GM12878 (cell line): ENCODE measurements around the gene CASP10. TPM values are rescaled to one million over a fixed set of nuclear protein-coding genes. Genes with fewer than 3 reads are reported as not detected.
A peak's percentile ranks its signal among the peaks of the same experiment; 100 is the strongest.

Source experiments
- ATAC-seq: fragments of 200-7000 bp; cut with Tn5 transposase; 3 replicates; pipeline ENCODE4 v1.9.1; 2020; ENCODE audit warnings: mild to moderate bottlenecking, moderate library complexity
- BruUV-seq: library from RNA; stranded (reverse); fragments of 400-500 nt; replicated peaks from 2 replicates; lab custom pipeline; 2021; lab: Mats Ljungman, UMichigan
- CTCF ChIA-PET: fragments of 300-600 bp; sonication (Branson Sonifier 250); formaldehyde crosslinking; extraction: SDS; loops from one replicate; lab custom pipeline; 2021; ENCODE audit warnings: inconsistent platforms; lab: Yijun Ruan, JAX
- POLR2A ChIA-PET: fragments of 350-600 bp; formaldehyde crosslinking; extraction: SDS; loops from one replicate; lab custom pipeline; 2021; ENCODE audit warnings: inconsistent platforms; lab: Charles Lee
- RAD21 ChIA-PET: fragments of 300-600 bp; sonication (Branson Sonifier 250); formaldehyde crosslinking; loops from one replicate; lab custom pipeline; 2023; ENCODE audit warnings: antibody characterized with exemption; ENCODE audit not compliant: unreplicated experiment; lab: Charles Lee
- SMC1A ChIA-PET: fragments of 300-600 bp; sonication (Branson Sonifier 250); formaldehyde crosslinking; loops from one replicate; lab custom pipeline; 2023; ENCODE audit not compliant: unreplicated experiment, uncharacterized antibody; lab: Charles Lee
- DNase-seq: peaks from one replicate; pipeline ENCODE4 v3.0.0-alpha.2; 2011; ENCODE audit warnings: low read depth, low spot score
- FAIRE-seq: peaks from 3 replicates; lab custom pipeline; 2011; peaks lifted over from hg19 to GRCh38; lab: Jason Lieb, UNC
- H2AFZ ChIP-seq: 2 replicates; pipeline ENCODE4 v1.6.0; 2011; ENCODE audit warnings: low read depth, low read length, control low read depth; ENCODE audit not compliant: control insufficient read depth
- H3K27ac ChIP-seq: 2 replicates; pipeline ENCODE4 v1.5.1; 2011; ENCODE audit warnings: control low read depth; ENCODE audit not compliant: control insufficient read depth, insufficient read depth
- H3K27me3 ChIP-seq, 2 experiments: replicated peaks in 1 of 2; 2 replicates each; pipeline versions ENCODE4 v1.6.0 to v1.6.1; 2011; ENCODE audit warnings: low read length in 1 of 2; ENCODE audit not compliant: control insufficient read depth in 2 of 2, insufficient read depth in 2 of 2
- H3K36me3 ChIP-seq, 2 experiments: 2 replicates each; pipeline ENCODE4 v1.5.1; 2011; ENCODE audit warnings: low read length in 1 of 2; ENCODE audit not compliant: control insufficient read depth in 2 of 2, insufficient read depth in 2 of 2
- H3K4me1 ChIP-seq: 2 replicates; pipeline ENCODE4 v1.6.1; 2011; ENCODE audit warnings: mild to moderate bottlenecking, low read length, moderate library complexity, mixed read lengths; ENCODE audit not compliant: control insufficient read depth, insufficient read depth
- H3K4me2 ChIP-seq: 2 replicates; pipeline ENCODE4 v1.6.0; 2011; ENCODE audit warnings: control low read depth; ENCODE audit not compliant: control insufficient read depth, insufficient read depth
- H3K4me3 ChIP-seq: fragments of 200-600 bp; sonication (generic); 2 replicates; pipeline ENCODE4 v1.5.1; 2016
- H3K79me2 ChIP-seq: 2 replicates; pipeline ENCODE4 v1.6.0; 2011; ENCODE audit warnings: low read length; ENCODE audit not compliant: control insufficient read depth, insufficient read depth
- H3K9ac ChIP-seq: 2 replicates; pipeline ENCODE4 v1.8.0; 2011; ENCODE audit warnings: low read length, control low read depth, mixed read lengths; ENCODE audit not compliant: control insufficient read depth, insufficient read depth
- H3K9me3 ChIP-seq: replicated peaks from 3 replicates; pipeline ENCODE4 v1.5.1; 2011; ENCODE audit warnings: mild to moderate bottlenecking, low read length; ENCODE audit not compliant: control insufficient read depth, insufficient read depth
- H4K20me1 ChIP-seq: 2 replicates; pipeline ENCODE4 v1.6.0; 2011; ENCODE audit not compliant: control insufficient read depth, insufficient read depth
- BCL11A ChIP-seq: IDR thresholded peaks from 2 replicates; pipeline ENCODE4 v1.6.1; 2011; ENCODE audit warnings: low read depth, low read length
- CEBPB ChIP-seq, 2 experiments: fragments of 150-350 bp in 1 of 2; IDR thresholded peaks; 2 replicates each; pipeline ENCODE4 v1.6.1; 2012 to 2014; ENCODE audit warnings: low read depth in 2 of 2, low read length in 2 of 2, borderline replicate concordance in 1 of 2, inconsistent platforms in 1 of 2
- CEBPZ ChIP-seq: fragments of 150-350 bp; IDR thresholded peaks from 2 replicates; pipeline ENCODE4 v1.6.1; 2016; ENCODE audit warnings: low read depth, low read length
- GABPA ChIP-seq: IDR thresholded peaks from 2 replicates; pipeline ENCODE4 v1.6.1; 2014; ENCODE audit warnings: antibody characterized with exemption, low read depth, mild to moderate bottlenecking, inconsistent platforms
- IRF4 ChIP-seq: IDR thresholded peaks from 2 replicates; pipeline ENCODE4 v1.6.1; 2011; ENCODE audit warnings: low read depth, low read length
- MTA2 ChIP-seq: fragments of 450-650 bp; IDR thresholded peaks from 2 replicates; pipeline ENCODE4 v1.6.1; 2016; ENCODE audit warnings: low read depth, mild to moderate bottlenecking, moderate library complexity
- NBN ChIP-seq: fragments of 450-650 bp; IDR thresholded peaks from 2 replicates; pipeline ENCODE4 v1.6.1; 2016
- POLR2A ChIP-seq: IDR thresholded peaks from 2 replicates; pipeline ENCODE4 v1.6.1; 2011; ENCODE audit warnings: low read depth, mild to moderate bottlenecking, low read length
- SMARCA5 ChIP-seq: fragments of 450-650 bp; IDR thresholded peaks from 2 replicates; pipeline ENCODE4 v1.6.1; 2017; ENCODE audit warnings: mild to moderate bottlenecking
- SUZ12 ChIP-seq: fragments of 200-600 bp; sonication (generic); IDR thresholded peaks from one replicate; pipeline ENCODE4 v1.6.1; 2018; ENCODE audit warnings: antibody characterized with exemption, mild to moderate bottlenecking; ENCODE audit not compliant: unreplicated experiment
- TBL1XR1 ChIP-seq: IDR thresholded peaks from 2 replicates; pipeline ENCODE4 v1.6.1; 2012; ENCODE audit warnings: low read depth, low read length, improper control_type of control experiment
- ZBTB40 ChIP-seq: fragments of 450-650 bp; IDR thresholded peaks from 2 replicates; pipeline ENCODE4 v1.6.1; 2016; ENCODE audit warnings: mild to moderate bottlenecking, moderate library complexity, borderline replicate concordance
- ZNF24 ChIP-seq: fragments of 450-650 bp; IDR thresholded peaks from 2 replicates; pipeline ENCODE4 v1.6.1; 2017; ENCODE audit warnings: antibody characterized with exemption, mild to moderate bottlenecking
- ZNF622 ChIP-seq: fragments of 450-650 bp; IDR thresholded peaks from 2 replicates; pipeline ENCODE4 v1.6.1; 2017; ENCODE audit warnings: mild to moderate bottlenecking, inconsistent platforms
- WGBS: methylation state at CpG from one replicate; pipeline ENCODE4 v1.1.6; 2016; ENCODE audit warnings: low lambda C conversion rate; ENCODE audit not compliant: insufficient replicate concordance, insufficient coverage; ENCODE audit errors: missing lambda C conversion rate; 5-methylcytosine and 5-hydroxymethylcytosine counted together
- in situ Hi-C: fragments of 300-500 bp; cut with MboI; formaldehyde crosslinking; loops from 9 replicates; pipeline ENCODE4 v1.14.3; 2018; ENCODE audit warnings: mixed read lengths
- intact Hi-C: fragments of 100-400 bp; cut with micrococcal nuclease; formaldehyde crosslinking; loops from one replicate; pipeline ENCODE4 v1.14.2; 2022; ENCODE audit not compliant: unreplicated experiment
- polyA plus RNA-seq, 11 experiments: library from polyadenylated mRNA; depleted of rRNA in 4 of 11; unstranded in 6 of 11; stranded (reverse) in 5 of 11; fragments of >200 nt; fragmentation: Nextera tagmentation in 4 of 11; fragmentation: Illumina TruSeq in 1 of 11; extraction: Ambion mirVana in 4 of 11; extraction: Trizol in 1 of 11; gene quantifications; 1 replicate in 1 of 11; 2 replicates in 10 of 11; pipeline versions ENCODE4 v1.2.1 to v1.2.3, GENCODE V29; 2011 to 2016; ENCODE audit warnings: inconsistent platforms in 2 of 11, missing spikeins in 2 of 11, low read depth in 1 of 11
- total RNA-seq, 4 experiments: library from RNA; depleted of rRNA in 3 of 4; stranded (reverse); fragments of >200 nt in 3 of 4; fragmentation: Illumina TruSeq in 1 of 4; extraction: Trizol in 1 of 4; gene quantifications; 2 replicates each; pipeline versions ENCODE4 v1.2.1 to v1.2.3, GENCODE V29; 2013 to 2021
- TF ChIP-seq, protein P1 (sequence below): IDR thresholded peaks from 2 replicates; pipeline ENCODE4 v1.6.1; 2011; ENCODE audit warnings: borderline replicate concordance, low read depth, mild to moderate bottlenecking, moderate library complexity, mixed read lengths, low read length; ENCODE audit not compliant: insufficient read depth; ENCODE audit errors: extremely low read length

CASP10 gene
- total and polyA plus RNA-seq, 10 of the 15 experiments (the other 5 are each of a cell fraction or from before 2014, with no cell fraction given) = 7.2 to 14.1 (median 10.8) TPM

DNA sequence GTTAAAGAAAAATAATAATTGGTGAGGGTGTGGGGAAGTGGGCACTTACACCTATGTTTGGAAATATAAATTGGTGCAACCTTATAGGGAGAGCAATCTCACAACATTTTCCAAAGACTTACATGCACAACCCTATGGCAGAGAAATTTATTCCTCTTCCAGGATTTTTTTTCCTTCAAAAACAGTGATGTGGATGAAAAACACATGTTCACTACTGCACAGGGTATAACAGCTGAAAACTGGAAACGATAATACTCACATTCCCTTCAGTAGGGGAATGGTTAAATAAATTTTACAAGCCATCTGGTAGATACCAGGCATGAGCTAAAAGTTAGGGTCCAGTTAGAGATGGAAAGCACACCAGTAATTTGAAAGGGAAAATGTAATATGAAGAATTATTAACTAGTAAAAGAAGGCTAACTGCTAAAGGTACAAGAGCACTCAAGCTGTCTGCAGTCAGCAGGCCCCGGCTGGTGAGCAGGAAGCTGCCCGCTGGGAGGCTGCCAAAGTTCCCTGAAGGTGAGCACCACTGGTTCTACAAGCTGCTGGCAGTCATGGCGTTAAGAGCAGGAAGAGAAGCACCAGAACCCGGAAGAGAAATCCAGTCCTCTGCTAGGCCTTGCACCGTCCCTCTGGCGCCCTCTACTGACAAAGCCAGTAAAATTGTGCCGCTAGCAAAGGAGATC lies 49.0 kb downstream of the CASP10 start:
- peaks cover 20% of the 10 kb centered on the region for H3K4me1 ChIP-seq
- H3K27me3 ChIP-seq = no peaks in the 10 kb centered on the region
- ChIA-PET SMC1A (interaction anchor here (0.7 to 4.6 kb wide), 51 partner anchors 8 to 522 kb away, joined by 3 to 285 read pairs (median 5); partner anchors contain the start of genes CASP10, CASP8, NIF3L1 and ORC2), CTCF (interaction anchor here (0.6 to 4.6 kb wide), 61 partner anchors 10 to 1276 kb away, joined by 3 to 390 read pairs (median 7); partner anchors contain the start of genes ALS2, CASP10, CASP8 and CFLAR), RAD21 (interaction anchor here (0.5 to 4.6 kb wide), 42 partner anchors 9 to 656 kb away, joined by 3 to 279 read pairs (median 7); partner anchors contain the start of genes ALS2, CASP10, CASP8 and CFLAR), POLR2A (interaction anchor here (0.6 to 3.2 kb wide), 23 partner anchors 9 to 519 kb away, joined by 3 to 69 read pairs (median 4); partner anchors contain the start of genes CASP10, CASP8 and CLK1)
- in situ Hi-C loops (loop anchor here (5.0 kb wide), 1 partner anchor 325 kb away; no protein-coding TSS in a partner anchor), intact Hi-C loops (loop anchor here (1.0 to 10.0 kb wide), 10 partner anchors 49 to 943 kb away; partner anchors contain the start of genes ALS2, CASP10, HYCC2 and NIF3L1)
- peak overlapping the region; percentile 55 for H3K27ac ChIP-seq
- FAIRE-seq (peak; percentile 91), DNase-seq (peak; percentile 80), ATAC-seq (peak; percentile 72)
- no peak overlapping the region for H3K4me3 ChIP-seq
- peak overlapping the region; percentile 90 for H2AFZ ChIP-seq
- peak overlapping the region; percentile 41; the same call in 1 of the 2 replicates for H3K9ac ChIP-seq
- peak overlapping the region; percentile 64 for H3K4me2 ChIP-seq
- no peaks in the 10 kb centered on the region for H4K20me1 ChIP-seq
- no peaks in the 10 kb centered on the region for H3K9me3 ChIP-seq
- BruUV-seq = TSS peak; percentile 83
- no peaks in the 10 kb centered on the region for H3K36me3 ChIP-seq
- H3K79me2 ChIP-seq = peaks cover 31% of the 10 kb centered on the region
- WGBS = 7% methylated on average over 8 of the region's 8 CpGs
- peak; percentile 80; the same call in 1 of the 2 replicates for TF ChIP-seq ZBTB40
- peak; percentile 87 for TF ChIP-seq GABPA
- TF ChIP-seq NBN = peak; percentile 65
- 0 out of 2 replicates have a peak, but pooled peaks have one; percentile 15 for TF ChIP-seq ZNF24
- TF ChIP-seq POLR2A = peak; percentile 76
- peak; percentile 32; the same call in 1 of the 2 replicates for TF ChIP-seq TBL1XR1
- TF ChIP-seq CEBPB (IDR thresholded peaks at IDR 0.05; ENCODE audit: borderline replicate concordance in 1 of 2, low read depth in 2 of 2, low read length in 2 of 2) = no peak
- no peak for TF ChIP-seq ZNF622
- no peak for TF ChIP-seq SUZ12
- TF ChIP-seq MTA2 = peak; percentile 35
- TF ChIP-seq CEBPZ = no peak
- TF ChIP-seq SMARCA5 = peak; percentile 90; the same call in 1 of the 2 replicates
- no peak for TF ChIP-seq BCL11A
- peak; percentile 27; the same call in 1 of the 2 replicates for TF ChIP-seq IRF4
- TF ChIP-seq, protein P1, sequence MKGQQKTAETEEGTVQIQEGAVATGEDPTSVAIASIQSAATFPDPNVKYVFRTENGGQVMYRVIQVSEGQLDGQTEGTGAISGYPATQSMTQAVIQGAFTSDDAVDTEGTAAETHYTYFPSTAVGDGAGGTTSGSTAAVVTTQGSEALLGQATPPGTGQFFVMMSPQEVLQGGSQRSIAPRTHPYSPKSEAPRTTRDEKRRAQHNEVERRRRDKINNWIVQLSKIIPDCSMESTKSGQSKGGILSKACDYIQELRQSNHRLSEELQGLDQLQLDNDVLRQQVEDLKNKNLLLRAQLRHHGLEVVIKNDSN = no peak
